Kidney capillary endothelial cell (primary cell): ENCODE measurements around the gene PTDSS2.
"Not testable (repeated sequence)": the region's sequence is repeated elsewhere in the genome, so short reads cannot be mapped to it uniquely, and the experiment has no call there.

Experiments used
- DNase-seq: peaks from one replicate; pipeline ENCODE4 v3.0.0-alpha.2; 2018; ENCODE audit warnings: low spot score

The PTDSS2 gene

DNA sequence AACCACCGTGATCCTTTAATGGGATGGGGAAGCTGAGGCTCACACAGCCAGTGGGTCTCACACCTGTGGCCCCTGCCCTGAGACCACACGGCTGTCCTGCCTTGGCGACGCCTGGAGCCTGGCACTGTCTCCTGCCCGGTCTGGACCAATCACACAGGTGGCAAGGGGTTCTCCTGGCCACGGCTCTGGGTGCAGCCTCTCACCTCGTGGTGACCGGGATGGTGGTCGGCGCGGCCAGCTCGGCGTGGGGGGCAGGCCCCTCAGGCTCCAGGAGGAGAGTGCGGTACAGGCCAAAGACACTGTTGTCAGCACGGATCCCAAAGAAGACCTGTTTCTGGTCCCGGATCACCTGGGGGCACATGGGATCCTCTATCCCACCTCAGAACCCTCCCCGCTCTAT is 17.0 kb upstream of the PTDSS2 start:
- no peak for DNase-seq

DNA sequence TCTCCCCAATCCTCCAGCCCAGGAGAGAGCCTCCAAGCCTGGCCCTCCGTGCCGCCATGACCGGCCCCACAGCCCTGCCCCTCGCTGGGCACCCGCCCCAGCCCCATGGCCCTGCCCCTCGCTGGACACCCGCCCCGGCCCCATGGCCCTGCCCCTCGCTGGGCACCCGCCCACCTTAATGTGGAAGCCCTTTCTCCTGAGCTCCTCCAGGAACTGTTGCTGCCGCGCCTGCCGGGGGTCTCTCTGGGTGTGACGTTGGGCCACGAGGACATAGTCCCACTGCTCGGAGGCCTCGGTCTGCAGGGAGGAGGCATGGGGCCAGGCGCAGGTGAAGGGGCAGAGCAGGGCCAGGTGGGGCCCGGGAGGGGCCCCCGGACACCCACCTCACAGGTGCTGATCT is 16.4 kb upstream of the PTDSS2 start:
- DNase-seq: no peak

DNA sequence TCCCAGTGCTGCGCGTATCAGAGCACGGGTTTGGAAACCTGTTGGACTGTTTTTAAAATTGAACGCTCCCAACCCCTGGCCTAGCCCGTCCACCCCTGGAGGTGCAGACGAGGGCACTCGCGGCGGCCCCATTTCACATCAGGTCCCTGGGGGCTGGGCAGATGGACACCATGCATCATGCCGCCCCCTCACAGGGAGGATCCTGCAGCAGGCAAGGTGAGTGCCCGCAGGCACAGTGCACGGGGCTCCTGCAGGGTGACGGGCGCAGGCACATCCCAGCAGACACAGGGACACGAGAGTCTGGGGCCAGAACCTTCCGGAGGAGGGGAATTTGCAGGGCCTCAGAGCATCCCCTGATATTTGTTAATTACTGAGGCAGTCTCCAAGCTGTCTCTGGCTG is 15.6 kb upstream of the PTDSS2 start:
- no peak for DNase-seq

DNA sequence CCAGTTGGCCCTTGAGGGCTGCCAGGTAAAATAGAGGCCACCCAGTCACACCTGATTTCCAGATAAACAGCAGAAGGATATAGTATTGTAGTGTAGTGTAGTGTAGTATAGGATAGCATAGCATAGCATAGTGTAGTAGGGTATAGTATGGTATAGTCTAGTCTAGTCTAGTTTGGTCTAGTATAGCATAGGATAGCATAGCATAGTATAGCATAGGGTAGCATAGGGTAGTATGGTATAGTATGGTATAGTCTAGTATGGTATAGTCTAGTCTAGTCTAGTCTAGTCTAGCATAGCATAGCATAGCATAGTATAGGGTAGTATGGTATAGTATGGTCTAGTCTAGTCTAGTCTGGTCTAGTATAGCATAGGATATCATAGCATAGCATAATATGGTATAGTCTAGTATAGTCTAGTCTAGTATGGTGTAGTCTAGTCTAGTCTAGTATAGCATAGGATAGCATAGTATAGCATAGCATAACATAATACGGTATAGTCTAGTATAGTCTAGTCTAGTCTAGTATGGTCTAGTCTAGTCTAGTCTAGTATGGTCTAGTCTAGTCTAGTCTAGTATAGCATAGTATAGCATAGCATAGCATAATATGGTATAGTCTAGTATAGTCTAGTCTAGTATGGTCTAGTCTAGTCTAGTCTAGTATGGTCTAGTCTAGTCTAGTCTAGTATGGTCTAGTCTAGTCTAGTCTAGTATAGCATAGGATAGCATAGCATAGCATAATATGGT is 14.9 kb upstream of the PTDSS2 start:
- not testable (repeated sequence) for DNase-seq

DNA sequence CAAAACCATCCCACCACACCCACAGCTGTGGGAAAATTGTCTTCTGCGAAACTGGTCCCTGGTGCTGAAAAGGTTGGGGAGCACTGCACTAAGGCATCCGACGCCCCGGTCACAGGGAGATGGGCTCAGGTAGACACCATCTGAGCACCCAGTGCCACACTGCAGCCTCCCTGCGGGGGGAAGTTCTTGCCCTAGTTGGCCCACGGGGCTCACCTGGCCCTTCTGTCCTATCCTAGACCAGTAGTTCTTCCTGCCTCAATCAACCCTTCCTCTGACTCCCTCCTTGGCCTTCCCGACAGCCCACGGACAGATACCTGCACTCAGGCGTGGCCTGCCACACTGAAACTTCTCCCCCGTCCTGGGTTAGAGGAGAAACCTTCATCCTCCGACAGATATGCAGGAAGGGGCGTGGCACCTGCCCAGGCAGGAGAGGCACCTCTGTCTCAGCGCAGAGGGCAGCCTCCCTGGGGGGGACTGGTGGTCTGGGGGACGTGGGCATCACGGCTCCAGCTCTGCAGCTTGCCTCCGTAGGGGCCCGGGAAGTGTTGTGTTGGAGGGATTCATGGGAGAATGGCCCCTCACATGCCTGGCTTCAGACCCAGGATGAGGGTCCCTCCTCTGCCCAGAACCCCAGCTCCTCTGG is 12.7 kb upstream of the PTDSS2 start:
- DNase-seq: no peak

DNA sequence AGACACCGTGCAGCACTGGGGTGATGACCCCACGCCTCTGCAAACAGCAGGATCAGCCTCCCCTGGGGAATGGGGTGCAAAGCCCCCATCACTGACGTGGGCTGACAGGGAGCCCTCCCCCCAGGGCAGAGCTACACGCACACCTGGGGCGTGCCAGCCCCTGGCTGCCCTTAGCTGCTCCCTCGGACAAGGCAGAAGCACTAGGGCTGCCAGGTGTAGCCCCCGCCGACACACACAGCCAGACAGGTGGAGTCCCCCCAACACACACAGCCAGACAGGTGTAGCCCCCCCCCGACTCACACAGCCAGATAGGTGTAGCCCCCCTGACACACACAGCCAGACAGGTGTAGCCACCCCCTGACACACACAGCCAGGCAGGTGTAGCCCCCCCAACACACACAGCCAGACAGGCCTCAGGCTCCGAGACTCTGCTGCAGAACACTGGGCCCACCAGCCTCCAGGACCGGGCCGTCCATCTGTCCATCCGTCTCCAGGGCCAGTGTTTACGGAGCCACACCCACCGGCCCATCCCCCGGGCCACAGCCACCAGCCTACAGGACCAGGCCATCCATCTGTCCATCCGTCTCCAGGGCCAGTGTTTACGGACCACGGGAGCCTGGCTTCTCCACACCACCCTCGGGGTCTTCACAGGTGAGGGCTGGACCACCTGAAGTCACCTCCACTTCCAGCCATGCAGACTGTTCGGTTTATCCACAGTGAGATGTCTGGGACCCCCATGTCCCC is 11.8 kb upstream of the PTDSS2 start:
- no peak for DNase-seq

DNA sequence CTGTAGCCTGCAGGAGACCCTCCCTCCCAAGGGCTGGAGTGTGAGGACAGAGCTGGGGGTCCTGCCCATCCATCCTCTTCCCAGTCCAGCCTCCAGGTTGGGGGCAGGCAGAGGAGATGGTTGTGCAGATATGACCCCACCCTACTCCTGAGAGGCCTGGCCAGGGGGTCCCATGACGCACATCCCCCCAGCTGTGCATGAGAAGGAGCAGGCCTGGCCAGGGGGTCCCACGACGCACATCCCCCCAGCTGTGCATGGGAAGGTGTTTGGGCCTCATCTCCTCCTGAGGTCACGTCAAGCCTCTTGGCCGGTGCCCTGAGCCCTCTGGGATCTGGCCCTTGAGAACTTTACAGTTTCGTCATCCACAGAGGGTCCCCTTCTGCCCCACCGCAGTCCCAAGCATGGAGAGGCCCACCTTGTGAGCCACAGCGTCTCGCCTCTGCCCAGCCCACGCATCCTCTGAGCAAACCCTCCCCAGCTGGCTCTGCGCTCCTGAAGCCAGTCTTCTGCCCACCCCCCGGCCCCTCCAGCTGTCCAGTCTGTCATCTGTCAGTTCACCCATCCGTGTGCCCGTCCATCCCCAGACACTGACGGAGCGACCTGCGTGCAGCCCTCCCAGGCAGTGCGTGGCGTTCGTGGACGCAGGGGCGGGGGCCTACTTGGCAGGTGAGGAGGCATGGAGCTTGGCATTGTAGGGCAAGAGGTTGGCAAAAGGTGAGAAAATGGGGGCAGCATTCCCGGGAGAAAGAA is 10.6 kb upstream of the PTDSS2 start:
- no peak for DNase-seq

DNA sequence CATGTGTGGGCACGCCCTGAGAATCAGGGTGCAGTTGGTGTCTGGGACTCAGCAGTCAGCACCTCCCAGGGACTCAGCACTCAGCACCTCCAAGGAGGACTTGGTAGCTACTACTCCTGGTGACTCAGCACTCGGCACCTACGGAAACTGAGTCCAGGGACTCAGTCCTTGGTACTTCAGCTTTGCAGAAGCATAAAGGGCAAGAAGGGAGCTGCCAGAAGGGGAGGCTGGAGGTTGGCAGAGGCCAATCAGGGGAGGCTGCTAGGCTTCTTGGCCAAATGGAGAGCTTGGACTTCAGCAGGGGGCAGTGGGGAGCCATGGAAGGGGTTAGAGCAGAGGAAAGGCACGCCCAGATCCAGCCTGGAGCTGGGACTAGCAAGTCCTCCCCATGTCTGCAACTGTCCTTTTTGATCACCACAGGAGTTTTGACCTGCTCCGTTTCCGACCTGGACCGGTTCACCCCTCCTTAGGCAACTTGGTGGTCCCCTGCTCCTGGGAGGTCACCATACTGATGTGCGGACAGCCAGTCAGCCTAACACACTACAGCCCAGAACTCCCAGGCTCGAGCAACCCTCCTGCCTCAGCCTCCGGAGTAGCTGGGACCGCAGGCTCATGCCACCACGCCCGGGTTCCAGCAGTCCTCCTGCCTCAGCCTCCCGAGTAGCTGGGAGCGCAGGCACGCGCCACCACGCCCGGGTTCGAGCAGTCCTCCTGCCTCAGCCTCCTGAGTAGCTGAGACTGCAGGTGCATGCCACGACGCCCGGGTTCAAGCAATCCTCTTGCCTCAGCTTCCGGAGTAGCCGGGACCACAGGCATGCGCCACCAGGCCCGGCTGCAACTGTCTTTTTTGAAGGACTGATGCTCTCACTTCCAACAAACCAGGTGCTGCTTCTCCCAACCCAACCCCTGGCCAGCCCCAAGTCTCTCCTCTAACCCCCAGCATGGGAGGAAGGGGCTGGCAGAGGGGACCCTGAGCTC is 9.7 kb upstream of the PTDSS2 start:
- DNase-seq: no peak

DNA sequence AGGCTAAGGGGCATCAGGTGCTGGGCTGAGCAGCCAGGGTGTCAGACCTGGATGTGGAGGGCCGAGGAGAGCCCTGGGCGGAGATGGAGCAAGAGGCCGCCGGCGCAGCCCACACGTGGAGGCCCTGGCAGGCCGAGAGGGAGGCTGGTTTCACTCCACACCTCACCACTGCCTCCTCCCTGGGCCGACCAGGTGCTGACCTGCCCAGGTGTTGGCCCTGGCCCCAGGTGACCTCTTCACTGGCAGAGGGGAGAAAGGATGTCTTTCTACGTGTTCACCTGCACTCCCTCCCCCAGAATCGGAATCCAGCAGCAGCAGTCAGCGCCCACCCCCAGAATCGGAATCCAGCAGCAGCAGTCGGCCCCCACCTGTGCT is 9.0 kb upstream of the PTDSS2 start:
- no peak for DNase-seq

DNA sequence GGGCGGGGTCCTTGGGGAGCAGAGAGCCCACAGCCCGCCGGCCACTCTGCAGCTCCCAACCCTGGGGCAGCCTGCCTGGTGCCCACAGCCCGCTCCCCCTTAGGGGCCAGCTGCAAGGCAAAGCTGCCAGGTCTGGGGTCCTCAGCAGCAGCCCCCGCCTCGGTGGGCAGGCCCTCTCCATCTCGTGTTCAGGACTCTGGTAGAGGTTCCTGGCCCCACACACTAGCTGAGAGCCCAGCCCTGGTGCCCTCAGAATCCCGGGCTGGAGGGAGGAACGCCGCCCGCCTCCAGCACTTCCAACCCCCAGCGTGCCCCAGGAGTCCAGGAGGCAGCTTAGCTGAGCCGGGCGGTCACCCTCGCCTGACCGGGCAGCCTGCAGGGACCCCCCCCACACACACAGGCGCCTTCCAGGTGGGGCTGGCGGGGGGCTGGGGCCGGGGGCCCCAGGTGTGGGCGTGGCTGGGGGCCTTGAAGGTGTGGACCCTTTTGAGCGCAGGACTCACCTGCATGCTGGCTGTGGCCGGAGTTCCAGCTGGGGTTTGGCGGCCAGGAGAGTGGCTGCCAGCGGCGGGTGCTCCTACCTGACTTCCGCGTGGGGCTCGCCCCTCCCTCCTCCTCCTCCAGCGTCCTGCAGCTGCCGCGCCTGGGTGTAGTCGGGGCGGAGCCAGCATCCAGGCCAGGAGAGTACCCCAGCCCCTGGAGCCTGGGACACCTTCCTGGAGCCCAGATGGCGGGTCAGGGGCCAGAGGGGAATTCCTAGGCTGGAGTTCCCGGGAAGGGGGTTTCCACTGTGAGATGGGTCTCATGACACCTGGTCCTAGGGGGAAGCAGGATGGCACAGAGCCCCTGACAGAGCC is 8.4 kb upstream of the PTDSS2 start, which contains the start of gene ANO9:
Gene ANO9 (minus strand): TSS at position 594 of the 857 bp plus-strand sequence. CDS start 85 bp downstream, at position 509.
- DNase-seq: no peak

DNA sequence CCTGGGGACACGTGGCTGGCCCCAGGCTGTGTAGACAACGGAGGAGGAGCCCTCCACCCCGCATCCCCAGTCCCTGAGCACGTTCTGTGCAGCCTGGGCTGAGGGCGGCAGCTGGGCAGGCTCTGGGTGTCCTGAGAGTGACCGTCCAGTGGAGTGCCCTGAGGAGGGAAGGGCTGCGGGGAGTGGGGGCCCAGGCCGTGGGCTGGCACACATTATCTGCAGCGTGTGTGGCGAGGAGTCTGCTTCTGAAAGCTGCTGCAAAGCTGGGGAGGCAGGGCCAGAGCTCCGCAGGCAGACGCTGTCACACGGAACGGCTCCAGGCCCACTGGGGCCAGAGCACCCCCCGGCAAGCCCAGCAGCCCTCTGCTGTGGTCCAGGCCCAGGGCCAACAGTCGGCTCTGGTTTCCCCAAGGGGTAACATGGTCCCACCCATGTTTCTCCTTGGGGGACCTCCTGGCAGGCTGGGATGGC is 7.4 kb upstream of the PTDSS2 start:
- no peak for DNase-seq

DNA sequence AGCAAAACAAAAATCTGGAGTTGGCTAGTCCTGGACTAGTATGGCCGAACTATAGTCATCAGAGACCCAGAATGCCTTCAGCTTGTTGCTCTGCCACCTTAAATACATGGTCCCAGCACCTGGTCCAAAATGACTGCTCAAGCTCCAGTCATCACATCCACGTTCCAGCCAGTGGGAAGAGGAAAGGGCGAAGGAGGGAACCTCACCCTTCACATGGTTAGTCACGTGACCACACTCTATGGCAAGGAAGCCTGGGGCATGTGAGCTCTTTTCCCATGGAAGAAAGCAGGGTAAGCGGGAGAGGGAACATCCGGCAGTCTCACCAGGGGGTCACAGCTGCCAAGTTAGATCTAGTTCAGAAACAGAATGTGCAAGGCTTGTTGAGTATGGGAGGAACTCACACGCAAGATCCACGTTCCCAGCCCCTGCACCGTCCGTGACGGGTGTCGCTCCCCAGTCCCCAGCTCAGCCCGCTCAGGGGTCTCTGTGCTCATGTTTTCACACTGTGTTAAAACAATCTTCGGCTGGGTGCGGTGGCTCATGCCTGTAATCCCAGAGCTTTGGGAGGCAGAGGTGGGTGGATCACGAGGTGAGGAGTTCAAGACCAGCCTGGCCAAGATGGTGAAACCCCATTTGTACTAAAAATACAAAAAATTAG is 6.4 kb upstream of the PTDSS2 start:
- no peak for DNase-seq

DNA sequence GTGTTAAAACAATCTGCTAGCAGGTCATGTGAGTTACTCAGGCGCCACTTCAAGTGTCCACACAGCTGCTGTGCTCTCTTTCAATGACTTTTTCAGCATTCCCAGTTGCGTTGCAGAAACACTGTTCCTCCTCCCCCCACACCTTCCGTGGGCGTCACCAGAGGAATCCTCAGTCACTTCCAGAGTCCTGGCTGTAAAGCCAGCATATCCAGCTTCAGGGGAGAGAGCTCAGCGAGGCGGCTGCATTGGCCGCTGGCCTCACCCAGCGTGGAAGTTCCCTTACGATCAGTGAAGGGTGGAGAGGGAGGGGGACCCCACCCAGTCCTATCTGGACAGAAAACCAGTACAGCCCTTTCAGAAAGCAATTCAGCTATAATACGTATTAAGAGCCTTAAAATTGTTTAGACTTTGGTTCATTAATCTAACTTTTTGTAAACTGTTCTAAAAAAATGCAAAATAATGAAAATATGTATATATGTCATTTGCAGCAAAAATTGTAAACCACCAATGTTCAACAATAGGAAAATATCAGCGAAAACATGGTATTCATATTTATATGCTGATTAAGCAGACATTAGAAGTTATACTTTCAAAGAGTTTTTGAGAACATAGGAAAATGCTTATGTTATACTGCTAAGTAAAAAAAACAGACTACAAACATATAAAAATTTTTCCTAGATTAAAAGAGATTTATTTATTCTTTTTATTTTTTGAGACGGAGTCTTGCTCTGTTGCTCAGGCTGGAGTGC is 5.5 kb upstream of the PTDSS2 start:
- no peak for DNase-seq

DNA sequence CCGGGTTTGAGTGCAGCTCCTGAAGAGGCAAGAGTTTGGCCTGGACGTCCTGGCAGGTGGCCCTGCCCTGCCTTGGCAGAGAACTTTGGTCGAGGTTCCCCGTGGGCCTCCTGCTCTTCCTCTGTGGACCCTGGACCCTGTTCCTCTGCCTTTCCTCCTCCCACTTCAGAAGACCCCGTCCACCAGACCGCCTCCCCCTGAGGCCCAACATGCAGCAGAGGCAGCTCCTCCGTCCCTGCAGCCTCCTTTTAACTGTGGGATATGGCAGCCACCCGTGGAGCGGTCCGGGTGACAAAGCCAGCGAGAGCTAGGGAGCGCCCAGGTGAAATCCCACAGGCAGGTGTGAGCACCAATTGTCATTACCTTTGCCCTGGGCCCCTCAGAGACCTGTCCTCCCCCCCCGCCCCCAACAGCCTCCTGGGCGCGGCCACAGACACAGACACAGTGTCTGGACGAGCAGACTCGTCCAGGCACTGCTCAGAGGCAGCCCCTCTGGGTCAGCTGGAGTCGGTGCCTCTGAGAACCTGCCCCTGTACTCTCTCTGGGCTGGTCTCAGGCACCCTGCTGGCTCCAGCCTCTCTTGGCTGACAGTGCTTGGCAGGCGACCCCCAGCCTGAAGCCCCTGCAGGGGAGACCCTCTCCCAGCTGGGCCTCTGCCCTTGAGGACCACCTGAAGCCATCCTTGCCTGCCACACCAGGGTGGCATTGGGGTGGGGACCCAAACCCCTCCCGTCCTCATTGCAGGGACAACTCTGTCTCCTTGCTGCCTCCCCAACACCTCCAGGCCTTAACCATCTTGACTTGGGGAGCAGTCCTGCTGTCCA is 4.1 kb upstream of the PTDSS2 start:
- DNase-seq: no peak

DNA sequence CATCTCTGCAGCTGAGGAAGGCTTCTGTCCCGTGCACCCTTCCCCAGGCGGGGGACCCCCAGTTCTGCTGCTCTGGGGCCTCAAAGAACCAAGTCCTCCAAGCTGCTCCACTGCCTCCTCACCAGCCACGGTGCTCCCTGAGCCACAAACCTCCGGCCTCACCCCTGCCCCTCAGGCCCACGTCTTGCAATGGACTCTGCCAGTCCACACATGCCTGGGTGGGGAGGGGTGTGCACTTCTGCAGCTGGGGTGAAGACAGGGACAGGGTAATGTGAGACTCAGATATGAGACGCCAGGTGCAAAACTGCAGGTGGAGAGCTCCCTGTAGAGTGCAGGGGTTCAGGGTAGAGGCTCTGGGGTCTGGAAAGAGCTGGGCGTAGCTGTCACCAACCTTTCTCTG is 3.2 kb upstream of the PTDSS2 start:
- no peak for DNase-seq

DNA sequence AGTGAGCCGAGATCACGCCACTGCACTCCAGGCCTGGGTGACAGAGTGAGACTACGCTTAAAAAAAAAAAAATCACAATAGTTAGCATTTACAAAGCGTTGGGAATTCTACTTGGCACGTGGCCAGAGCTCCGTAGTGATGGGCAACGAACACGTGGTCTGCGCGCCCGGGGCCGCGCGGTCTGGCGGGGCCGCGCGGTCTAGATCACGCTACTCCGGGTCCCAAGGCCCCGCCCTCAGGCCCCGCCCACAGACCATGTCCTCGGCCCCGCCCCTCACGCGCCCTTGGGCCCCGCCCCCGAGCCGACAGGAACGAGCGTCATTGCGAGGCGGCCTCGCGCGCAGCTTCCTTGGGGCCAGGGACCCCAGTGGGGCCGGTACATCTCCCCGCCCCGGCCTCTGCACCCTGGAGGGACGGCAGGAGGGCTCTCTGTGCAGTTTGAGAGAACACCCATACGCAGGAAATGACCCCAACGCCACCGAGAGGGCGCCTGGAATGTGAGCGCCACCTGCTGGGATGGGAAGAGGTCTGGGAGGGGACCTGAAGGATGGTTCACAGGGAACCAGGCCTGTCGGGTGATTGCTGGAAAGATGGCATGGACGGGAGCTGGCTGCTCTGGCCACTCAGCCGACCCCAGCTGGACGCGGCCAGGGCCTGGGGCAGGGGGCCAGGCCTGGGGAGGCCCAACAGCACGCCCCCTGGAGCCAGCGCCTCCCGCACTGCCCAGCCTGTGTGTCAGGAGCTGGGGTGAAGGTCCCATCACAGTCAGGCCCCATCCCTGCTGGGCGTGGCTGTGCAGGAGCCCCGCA is 2.0 kb upstream of the PTDSS2 start:
- peak; percentile 89 for DNase-seq

DNA sequence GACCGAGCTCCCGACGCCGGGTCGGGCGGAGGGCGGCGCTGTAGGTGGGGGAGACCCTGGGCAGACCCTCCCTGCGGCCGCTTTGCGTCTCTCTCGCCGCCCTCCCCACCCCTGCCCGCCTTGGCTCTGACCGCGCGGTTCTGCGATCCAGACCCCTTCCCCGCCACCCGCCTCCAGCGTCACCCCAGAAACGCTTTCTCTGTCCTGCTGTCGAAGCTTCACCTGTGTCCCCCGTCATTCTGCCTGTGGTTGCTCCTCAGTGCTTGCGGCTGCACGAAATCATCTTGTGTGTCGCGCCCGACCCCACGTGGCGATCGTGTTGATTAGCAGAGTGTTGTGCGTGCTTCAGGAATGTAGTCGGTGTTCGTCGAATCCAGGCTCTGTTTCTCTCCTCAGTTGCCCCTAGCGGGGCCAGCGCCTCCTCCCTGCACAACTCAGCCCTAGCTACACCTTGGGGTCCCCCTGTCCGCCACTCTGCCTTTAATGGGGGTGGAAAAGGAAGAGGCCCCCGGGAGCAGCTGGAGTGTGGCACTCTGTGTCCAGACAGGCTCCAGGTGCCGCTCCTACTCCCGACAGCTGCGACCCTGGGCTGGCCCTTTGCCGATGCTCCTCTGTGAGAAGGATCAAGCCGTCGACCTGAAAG is 851 bp downstream of the PTDSS2 start:
- DNase-seq: peak; percentile 53
